SK-N-DZ (cell line): Measurements from ENCODE around the gene URB1.
"Not testable (repeated sequence)": the region's sequence is repeated elsewhere in the genome, so short reads cannot be mapped to it uniquely, and the experiment has no call there.

Experiments used
- DNase-seq: peaks from one replicate; pipeline ENCODE4 v3.0.0-alpha.2; 2015; ENCODE audit warnings: low spot score

The URB1 gene

GRCh38 chr21:32371913-32372314 is 20.9 kb downstream of the URB1 start:
- DNase-seq: no peak

- no peak for DNase-seq
Observed at GRCh38 chr21:32370998-32371766, 21.6 kb downstream of the URB1 start.

DNA sequence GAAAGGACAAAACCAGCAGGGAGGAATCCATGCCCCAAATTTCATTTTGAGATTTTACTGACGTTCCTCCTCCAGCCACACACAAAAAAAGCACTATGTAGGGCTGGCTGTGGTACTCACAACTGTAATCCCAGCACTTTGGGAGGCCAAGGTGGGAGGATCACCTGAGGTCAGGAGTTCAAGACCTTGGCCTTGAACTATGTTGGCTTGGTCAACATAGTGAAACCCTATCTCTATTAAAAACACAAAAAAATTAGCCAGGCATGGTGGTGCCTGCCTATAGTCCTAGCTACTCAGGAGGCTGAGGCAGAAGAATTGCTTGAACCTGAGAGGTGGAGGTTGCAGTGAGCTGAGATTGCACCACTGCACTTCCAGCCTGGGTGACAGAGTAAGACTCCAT is 23.9 kb downstream of the URB1 start:
- DNase-seq: not testable (repeated sequence)

GRCh38 chr21:32368386-32368785 is 24.4 kb downstream of the URB1 start:
- DNase-seq: no peak

DNA sequence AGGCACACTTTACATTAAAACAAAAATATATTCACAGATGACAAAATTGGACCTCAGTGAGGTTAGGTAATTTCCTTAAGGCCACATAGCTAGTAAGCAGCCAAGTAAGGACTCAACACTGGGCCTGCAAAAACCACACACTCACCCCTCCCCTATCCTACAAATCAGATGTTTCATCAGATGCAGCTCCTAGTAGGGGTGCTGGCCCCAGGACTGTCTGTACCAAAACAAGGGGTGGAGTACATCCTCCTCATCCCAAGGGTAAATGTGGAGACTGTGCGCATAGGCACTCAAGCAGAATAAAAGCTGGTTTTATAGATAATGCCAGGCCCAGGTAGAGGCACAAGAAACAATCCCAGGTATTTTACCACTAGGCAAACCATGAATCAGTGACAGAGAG is 25.7 kb downstream of the URB1 start:
- no peak for DNase-seq

DNA sequence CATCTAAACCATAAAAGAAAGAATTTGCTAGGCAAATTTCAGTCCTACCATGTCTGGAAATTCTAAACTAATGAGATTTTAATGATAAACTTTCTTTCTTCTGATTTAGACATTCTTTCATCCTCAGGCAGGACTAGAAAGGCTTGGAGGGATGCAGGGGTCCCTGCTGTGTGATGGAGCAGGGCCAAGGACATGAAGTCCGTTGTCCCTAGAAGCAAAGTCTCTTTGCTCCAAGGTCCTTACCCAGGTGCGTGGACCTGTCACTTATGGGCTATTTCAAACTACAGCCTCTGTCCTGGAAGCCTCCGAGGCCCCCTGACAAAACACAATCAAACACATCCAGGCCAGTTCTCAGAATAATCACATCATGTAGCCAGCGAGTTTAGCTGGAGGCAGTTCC is 26.6 kb downstream of the URB1 start:
- no peak for DNase-seq

DNA sequence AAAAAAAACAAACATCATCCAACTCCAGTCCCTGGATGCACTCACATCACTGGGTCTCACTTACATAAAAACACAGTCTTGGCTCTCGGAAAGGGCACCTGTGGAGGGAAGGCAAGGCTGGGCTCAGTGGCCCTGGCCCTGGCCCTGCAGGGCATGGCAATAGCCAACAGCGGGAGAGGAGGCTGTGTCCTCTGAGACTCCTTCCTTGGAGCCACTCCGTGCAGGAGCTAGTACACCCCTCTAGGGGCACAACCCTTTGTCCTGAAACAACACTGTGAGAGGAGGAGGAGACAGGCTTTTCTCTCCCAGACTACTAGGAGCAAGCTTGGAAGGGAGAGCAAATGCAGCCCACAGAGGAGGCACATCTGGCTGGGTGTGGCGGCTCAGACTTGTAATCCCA is 28.0 kb downstream of the URB1 start:
- no peak for DNase-seq

GRCh38 chr21:32364387-32364786 is 28.4 kb downstream of the URB1 start:
- no peak for DNase-seq

- DNase-seq: no peak
Observed at GRCh38 chr21:32360401-32360975, 32.3 kb downstream of the URB1 start.

- DNase-seq: no peak
Observed at GRCh38 chr21:32359719-32360260, 33.0 kb downstream of the URB1 start.

- DNase-seq: no peak
Observed at GRCh38 chr21:32356874-32357395, 35.9 kb downstream of the URB1 start.

- DNase-seq: no peak
Observed at GRCh38 chr21:32353002-32353711, 39.7 kb downstream of the URB1 start.

DNA sequence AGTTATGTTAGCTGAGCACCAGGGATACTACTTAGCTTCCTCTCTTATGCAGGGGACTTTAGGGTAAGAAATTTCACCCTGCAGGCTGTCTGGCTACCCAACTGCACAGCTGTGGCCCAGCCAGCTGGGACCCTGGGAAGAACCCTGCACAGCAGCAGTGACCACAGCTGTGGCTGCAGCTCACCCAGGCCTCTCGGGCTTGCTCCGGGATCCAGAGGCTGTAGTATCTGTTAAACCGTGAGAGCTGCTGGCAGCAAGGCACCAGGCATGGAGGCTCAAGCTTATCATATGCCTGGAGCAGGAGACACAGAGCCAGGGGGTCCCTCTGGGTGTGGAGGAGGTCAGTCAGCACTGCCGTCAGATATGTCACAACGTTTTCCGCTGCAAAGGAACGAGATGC is 40.3 kb downstream of the URB1 start:
- DNase-seq: no peak

DNA sequence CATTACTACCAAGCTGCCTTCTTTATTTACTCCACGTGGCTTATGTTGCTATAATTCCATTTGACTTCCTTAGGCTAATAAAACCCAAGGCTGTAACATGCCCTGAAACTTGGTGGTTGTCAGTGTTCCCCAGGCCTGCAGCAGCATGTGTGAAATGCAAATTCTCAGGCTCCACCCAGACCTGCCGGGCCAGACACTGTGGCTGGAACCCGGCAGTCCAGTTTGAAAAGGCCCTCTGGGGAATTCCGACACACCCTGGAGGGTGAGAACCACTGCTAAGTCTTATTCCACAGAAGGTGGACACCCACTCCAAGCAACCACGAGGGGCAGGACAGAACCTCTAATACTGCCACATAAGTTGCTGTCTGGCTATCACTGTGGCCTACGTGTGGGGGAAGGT is 41.4 kb downstream of the URB1 start:
- no peak for DNase-seq

GRCh38 chr21:32350981-32351380 is 41.8 kb downstream of the URB1 start:
- DNase-seq: no peak

- no peak for DNase-seq
Observed at GRCh38 chr21:32350211-32350980, 42.4 kb downstream of the URB1 start.

GRCh38 chr21:32349333-32349944 is 43.4 kb downstream of the URB1 start:
- no peak for DNase-seq

- no peak for DNase-seq
Observed at GRCh38 chr21:32348604-32349332, 44.0 kb downstream of the URB1 start.

DNA sequence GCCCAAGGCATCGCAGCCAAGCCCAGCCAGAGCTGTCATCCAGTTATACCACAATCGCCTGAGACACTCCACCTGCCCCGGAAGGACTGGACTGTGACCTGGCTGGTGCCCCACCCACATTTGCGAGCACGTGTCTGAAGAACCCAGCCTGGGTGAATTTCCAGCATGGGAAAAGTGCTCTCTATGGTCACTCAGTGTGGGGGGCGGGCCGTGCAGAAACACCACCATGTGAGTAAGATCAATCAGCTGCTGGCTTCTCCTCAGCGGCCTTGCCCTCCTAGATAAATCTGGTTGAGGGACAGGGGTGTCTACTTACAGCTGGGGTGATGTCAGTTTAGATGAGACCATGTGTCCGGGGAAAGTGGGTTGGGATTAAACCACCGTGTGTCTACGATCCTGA is 44.8 kb downstream of the URB1 start:
- no peak for DNase-seq

DNA sequence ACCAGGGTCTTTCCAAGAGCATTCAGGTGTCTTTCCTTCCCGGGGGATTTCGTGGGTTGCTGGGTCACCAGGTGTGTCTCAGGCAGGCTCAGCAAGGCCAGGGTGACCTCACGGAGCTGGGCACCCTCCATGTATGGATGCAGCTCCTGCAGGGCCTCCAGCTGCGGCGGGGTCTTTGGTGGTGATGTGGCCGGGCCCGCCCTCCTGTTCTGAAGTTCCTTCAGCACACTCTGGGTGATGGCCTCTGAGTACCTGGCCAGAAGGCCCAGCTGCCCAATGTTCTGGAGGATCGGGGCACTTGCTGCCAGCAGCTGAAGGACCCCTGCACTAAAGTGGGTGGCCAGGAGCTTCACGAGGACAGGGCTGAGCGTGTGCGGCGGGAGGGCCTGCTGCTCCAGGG is 45.5 kb downstream of the URB1 start:
- DNase-seq: no peak
